Hepatocyte (in vitro differentiated cells): Measurements from ENCODE around the gene NPAS3.

Experiments
- EZH2 ChIP-seq: fragments of 200-600 bp; sonication (generic); IDR thresholded peaks from 2 replicates; pipeline ENCODE4 v1.6.1; 2016; ENCODE audit warnings: antibody characterized with exemption, mild to moderate bottlenecking, borderline replicate concordance
- EZH2phosphoT487 ChIP-seq: fragments of 200-600 bp; sonication (generic); IDR thresholded peaks from one replicate; pipeline ENCODE4 v1.6.1; 2018; ENCODE audit warnings: antibody characterized with exemption, mild to moderate bottlenecking, low read depth, moderate library complexity; ENCODE audit not compliant: unreplicated experiment, severe bottlenecking
- TF ChIP-seq, protein P1 (sequence below): fragments of 200-600 bp; sonication (generic); IDR thresholded peaks from 2 replicates; pipeline ENCODE4 v1.5.1; 2016; ENCODE audit warnings: antibody characterized with exemption, mild to moderate bottlenecking; ENCODE audit not compliant: poor library complexity

DNA sequence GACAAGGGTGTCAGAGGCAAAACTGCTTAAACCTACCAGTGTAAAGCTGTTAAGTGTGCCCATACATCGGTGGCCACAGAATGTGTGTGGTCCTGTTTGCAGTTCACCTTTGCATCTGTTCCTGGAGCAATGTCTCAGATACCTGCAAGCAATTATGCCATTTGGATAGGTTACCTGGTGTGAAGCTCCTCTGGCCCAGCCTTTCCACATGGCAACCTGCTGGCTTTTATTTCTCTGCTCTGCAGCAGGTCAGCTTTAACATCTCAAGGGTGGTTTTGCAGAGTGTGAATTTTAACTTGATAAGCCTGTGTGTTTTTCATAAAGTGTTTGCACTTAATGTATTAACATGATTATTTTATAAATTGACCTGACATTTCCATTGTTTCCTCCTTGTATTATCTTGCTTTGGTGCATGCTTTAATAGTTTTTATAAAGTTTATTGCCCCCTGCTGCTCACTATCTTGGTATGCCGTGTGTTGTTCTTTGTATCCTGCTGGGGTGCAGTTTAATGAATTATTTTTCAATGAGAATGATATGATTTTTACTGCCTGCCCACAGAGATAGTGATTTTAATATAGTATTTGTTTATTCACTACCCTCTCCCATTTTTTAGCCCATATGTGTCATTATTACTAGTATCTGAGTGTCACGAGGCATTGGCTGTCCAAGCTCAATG is 403.8 kb downstream of the NPAS3 start:
- TF ChIP-seq, protein P1, sequence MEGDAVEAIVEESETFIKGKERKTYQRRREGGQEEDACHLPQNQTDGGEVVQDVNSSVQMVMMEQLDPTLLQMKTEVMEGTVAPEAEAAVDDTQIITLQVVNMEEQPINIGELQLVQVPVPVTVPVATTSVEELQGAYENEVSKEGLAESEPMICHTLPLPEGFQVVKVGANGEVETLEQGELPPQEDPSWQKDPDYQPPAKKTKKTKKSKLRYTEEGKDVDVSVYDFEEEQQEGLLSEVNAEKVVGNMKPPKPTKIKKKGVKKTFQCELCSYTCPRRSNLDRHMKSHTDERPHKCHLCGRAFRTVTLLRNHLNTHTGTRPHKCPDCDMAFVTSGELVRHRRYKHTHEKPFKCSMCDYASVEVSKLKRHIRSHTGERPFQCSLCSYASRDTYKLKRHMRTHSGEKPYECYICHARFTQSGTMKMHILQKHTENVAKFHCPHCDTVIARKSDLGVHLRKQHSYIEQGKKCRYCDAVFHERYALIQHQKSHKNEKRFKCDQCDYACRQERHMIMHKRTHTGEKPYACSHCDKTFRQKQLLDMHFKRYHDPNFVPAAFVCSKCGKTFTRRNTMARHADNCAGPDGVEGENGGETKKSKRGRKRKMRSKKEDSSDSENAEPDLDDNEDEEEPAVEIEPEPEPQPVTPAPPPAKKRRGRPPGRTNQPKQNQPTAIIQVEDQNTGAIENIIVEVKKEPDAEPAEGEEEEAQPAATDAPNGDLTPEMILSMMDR: no peak
- TF ChIP-seq EZH2phosphoT487 (no peak), EZH2 (no peak)
